HG03432 (cell line): ENCODE measurements around the gene CNPY2.

ENCODE experiments used
- ATAC-seq: cut with Tn5 transposase; IDR thresholded peaks from one replicate; pipeline ENCODE4 v1.9.1; 2021; ENCODE audit warnings: mild to moderate bottlenecking, moderate library complexity; ENCODE audit not compliant: unreplicated experiment

Gene CNPY2

GRCh38 chr12:56260921-56261320 is 54.9 kb downstream of the CNPY2 start:
- no peak for ATAC-seq

GRCh38 chr12:56260380-56260779 is 55.4 kb downstream of the CNPY2 start:
- ATAC-seq = no peak
